Kidney (tissue), 14 donors: ENCODE data around the gene MEGF6. TPM values are rescaled to one million over a fixed set of nuclear protein-coding genes. Genes with fewer than 3 reads are reported as not detected.

Experiments
- DNase-seq, 5 donors: peaks; one replicate each; pipeline ENCODE4 v3.0.0-alpha.2; 2013 to 2020
- FAIRE-seq: peaks from 2 replicates; lab custom pipeline; 2012; peaks lifted over from hg19 to GRCh38; lab: Jason Lieb, UNC
- H3K27ac ChIP-seq, 2 donors: one replicate each; pipeline ENCODE4 v1.7.0; 2013; ENCODE audit warnings: low read depth in 2 of 2, low read length in 2 of 2, inconsistent platforms in 1 of 2
- H3K27me3 ChIP-seq: one replicate; pipeline ENCODE4 v1.7.1; 2013; ENCODE audit warnings: low read length, inconsistent platforms; ENCODE audit not compliant: control insufficient read depth, insufficient read depth
- H3K36me3 ChIP-seq, 3 donors: one replicate each; pipeline versions ENCODE4 v1.7.0 to v1.7.1; 2013; ENCODE audit warnings: low read length in 3 of 3, control low read depth in 1 of 3, inconsistent platforms in 1 of 3; ENCODE audit not compliant: insufficient read depth in 3 of 3, control insufficient read depth in 2 of 3
- H3K4me1 ChIP-seq, 3 donors: one replicate each; pipeline versions ENCODE4 v1.7.0 to v1.7.1; 2013; ENCODE audit warnings: low read length in 3 of 3, inconsistent platforms in 1 of 3, low read depth in 1 of 3; ENCODE audit not compliant: control insufficient read depth in 2 of 3, insufficient read depth in 2 of 3
- H3K4me3 ChIP-seq, 3 donors: one replicate each; pipeline versions ENCODE4 v1.7.0 to v1.8.1; 2013; ENCODE audit warnings: low read length in 3 of 3, control low read depth in 1 of 3, inconsistent platforms in 1 of 3
- H3K9ac ChIP-seq, 3 donors: one replicate each; pipeline versions ENCODE4 v1.7.0 to v1.7.1; 2013; ENCODE audit warnings: low read length in 3 of 3, control low read depth in 1 of 3, inconsistent platforms in 1 of 3
- H3K9me3 ChIP-seq, 3 donors: one replicate each; pipeline versions ENCODE4 v1.7.0 to v1.7.1; 2013; ENCODE audit warnings: low read length in 3 of 3, control low read depth in 1 of 3, inconsistent platforms in 1 of 3; ENCODE audit not compliant: control insufficient read depth in 2 of 3, insufficient read depth in 1 of 3
- intact Hi-C: fragments of 100-400 bp; cut with DNase I; formaldehyde crosslinking; loops from one replicate; pipeline ENCODE4 v1.11.1; 2022
- polyA plus RNA-seq: library from polyadenylated mRNA; stranded (reverse); fragments of 350-450 nt; fragmentation: Illumina TruSeq; extraction: RNeasy Lipid Tissue Mini Kit (QIAGEN cat#74804); gene quantifications from one replicate; pipeline ENCODE4 v1.2.3, GENCODE V29; 2014; ENCODE audit warnings: low read depth, low replicate concordance; ENCODE audit not compliant: insufficient read depth
- total RNA-seq: library from RNA; stranded (reverse); fragmentation: NEBNext Ultra II Directional; extraction: Animal tissue kit (Norgen Biotek cat#: 25700); gene quantifications from one replicate; pipeline ENCODE4 v1.2.1, GENCODE V29; 2021
- TF ChIP-seq, protein P1 (sequence below): IDR thresholded peaks from 3 replicates; pipeline ENCODE4 v1.5.1; 2012; ENCODE audit warnings: mild to moderate bottlenecking, moderate library complexity, borderline replicate concordance; ENCODE audit not compliant: insufficient read depth; ENCODE audit errors: extremely low read depth
- donor health status: control.
- donor health status: control.
- donor health status: control.
- donor health status: control.
- donor health status: control.
- donor health status: DM: yes; HTN: yes; CAD: no.
- donor health status: Normal renal cell carcinoma (clear cell type).

MEGF6 gene
- total and polyA plus RNA-seq, 2 donors from 2014 or later = 2.8 to 10.9 TPM

DNA sequence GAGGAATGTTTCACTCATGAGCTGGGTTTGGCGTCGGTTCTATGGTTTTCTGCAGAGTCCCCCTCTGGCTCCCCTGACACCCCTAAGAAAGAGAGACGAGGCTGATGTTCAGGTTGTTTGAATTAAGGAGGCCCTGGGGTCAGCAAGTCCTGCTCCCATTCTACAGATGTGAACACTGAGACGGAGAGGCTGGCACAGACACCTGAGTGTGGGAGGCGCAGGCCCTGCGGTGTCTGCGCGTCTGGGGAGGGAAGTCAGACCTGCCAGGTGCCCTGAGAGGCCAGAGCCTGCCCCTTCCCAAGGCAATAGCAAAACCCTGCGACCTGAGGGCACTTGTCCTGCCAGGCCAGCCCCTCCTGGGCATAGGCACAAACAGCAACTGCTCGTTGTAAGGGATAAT lies 47.7 kb downstream of the MEGF6 start:
- H3K4me3 ChIP-seq = no peak overlapping the region
- TF ChIP-seq, protein P1, sequence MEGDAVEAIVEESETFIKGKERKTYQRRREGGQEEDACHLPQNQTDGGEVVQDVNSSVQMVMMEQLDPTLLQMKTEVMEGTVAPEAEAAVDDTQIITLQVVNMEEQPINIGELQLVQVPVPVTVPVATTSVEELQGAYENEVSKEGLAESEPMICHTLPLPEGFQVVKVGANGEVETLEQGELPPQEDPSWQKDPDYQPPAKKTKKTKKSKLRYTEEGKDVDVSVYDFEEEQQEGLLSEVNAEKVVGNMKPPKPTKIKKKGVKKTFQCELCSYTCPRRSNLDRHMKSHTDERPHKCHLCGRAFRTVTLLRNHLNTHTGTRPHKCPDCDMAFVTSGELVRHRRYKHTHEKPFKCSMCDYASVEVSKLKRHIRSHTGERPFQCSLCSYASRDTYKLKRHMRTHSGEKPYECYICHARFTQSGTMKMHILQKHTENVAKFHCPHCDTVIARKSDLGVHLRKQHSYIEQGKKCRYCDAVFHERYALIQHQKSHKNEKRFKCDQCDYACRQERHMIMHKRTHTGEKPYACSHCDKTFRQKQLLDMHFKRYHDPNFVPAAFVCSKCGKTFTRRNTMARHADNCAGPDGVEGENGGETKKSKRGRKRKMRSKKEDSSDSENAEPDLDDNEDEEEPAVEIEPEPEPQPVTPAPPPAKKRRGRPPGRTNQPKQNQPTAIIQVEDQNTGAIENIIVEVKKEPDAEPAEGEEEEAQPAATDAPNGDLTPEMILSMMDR = no peak
- no peak overlapping the region for H3K27ac ChIP-seq
- DNase-seq = no peak
- no peak overlapping the region for H3K9ac ChIP-seq
- no peaks in the 10 kb centered on the region for H3K27me3 ChIP-seq
- H3K9me3 ChIP-seq = no peaks in the 10 kb centered on the region
- FAIRE-seq = no peak
- H3K4me1 ChIP-seq = no peaks in the 10 kb centered on the region
- no peaks in the 10 kb centered on the region for H3K36me3 ChIP-seq
- intact Hi-C loops = no loop called here

DNA sequence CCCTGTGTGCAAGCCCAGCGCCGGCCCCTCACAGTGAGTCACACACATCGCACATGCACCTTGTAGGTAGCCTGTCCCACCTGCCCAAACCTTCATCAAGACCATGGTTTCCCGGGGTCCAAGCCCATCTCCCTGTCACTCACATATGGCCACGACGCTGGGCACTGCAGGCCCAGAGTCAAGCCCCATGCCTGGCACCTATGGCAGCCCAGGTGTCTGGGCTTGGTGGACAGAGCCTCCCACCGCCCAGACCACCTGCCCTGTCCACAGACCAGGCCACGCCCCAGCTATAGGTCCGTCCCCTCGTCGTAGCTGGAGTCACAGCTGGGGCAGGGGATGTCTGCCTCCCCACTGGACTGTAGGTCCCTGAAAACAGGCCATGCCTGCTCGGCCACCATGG lies 48.2 kb downstream of the MEGF6 start:
- no peak for DNase-seq
- Histone ChIP-seq H3K27ac (no peak overlapping the region), H3K9ac (no peak overlapping the region), H3K4me3 (no peak overlapping the region), H3K9me3 (no peaks in the 10 kb centered on the region), H3K4me1 (no peaks in the 10 kb centered on the region), H3K36me3 (no peaks in the 10 kb centered on the region), H3K27me3 (no peaks in the 10 kb centered on the region)
- FAIRE-seq = no peak
- intact Hi-C loops = no loop called here
- TF ChIP-seq, protein P1 = no peak

DNA sequence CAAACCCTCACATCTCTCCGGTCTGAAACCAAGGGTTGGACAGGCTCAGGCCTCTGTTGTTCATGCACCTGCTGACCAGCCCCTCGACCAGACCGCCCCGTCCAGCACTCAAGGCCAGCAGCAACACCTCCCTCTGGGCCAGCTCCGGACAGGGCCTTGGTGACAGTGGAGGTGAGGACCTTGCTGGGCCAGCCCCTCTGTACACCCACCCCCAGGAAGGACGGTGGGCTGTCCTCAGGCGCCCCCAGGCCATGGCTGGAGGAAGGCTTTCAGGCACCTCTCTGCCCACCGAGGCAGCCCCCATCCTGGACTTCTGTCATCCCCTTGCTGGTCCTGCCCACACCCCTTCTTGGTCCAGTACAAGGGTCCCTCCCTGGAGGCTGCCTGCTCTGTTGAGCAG lies 48.6 kb downstream of the MEGF6 start:
- Histone ChIP-seq H3K9ac (no peak overlapping the region), H3K36me3 (no peaks in the 10 kb centered on the region), H3K9me3 (no peaks in the 10 kb centered on the region), H3K4me3 (no peak overlapping the region), H3K27me3 (no peaks in the 10 kb centered on the region), H3K27ac (no peak overlapping the region), H3K4me1 (no peaks in the 10 kb centered on the region)
- FAIRE-seq = no peak
- intact Hi-C loops = no loop called here
- TF ChIP-seq, protein P1 = no peak
- DNase-seq = no peak

DNA sequence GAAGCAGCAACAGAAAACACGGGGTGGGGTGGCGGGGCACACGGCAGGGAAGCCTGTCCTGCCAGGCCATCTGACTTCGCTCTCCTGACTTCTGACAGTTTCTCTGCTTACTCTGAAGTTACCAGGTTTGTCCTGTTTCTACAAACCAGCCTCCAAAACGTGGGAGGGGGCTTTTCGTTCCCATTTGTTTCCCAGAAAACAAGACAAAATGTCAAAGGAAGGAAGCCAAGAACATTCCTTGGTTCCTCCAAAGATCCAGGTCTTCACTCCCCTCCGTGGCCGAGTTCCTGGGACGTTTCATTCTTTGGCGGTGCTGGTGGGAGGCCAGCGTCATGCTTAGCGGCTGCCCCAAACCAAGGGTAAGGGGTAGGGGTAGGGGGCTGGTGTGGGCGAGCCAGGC lies 49.6 kb downstream of the MEGF6 start:
- no peaks in the 10 kb centered on the region for H3K36me3 ChIP-seq
- no peaks in the 10 kb centered on the region for H3K9me3 ChIP-seq
- no peaks in the 10 kb centered on the region for H3K4me1 ChIP-seq
- TF ChIP-seq, protein P1 = no peak
- FAIRE-seq = no peak
- intact Hi-C loops = no loop called here
- no peak overlapping the region for H3K9ac ChIP-seq
- no peak overlapping the region for H3K27ac ChIP-seq
- no peaks in the 10 kb centered on the region for H3K27me3 ChIP-seq
- DNase-seq = no peak
- H3K4me3 ChIP-seq = no peak overlapping the region
